Measurements from ENCODE around the gene SIRT6. TPM values are rescaled to one million over a fixed set of nuclear protein-coding genes. Genes with fewer than 3 reads are reported as not detected.

The SIRT6 gene
- total and polyA plus RNA-seq, 9 of the 15 experiments (the other 6 are each of a cell fraction or from before 2014, with no cell fraction given), result 1.4 to 41.1 (median 10.2) TPM

DNA sequence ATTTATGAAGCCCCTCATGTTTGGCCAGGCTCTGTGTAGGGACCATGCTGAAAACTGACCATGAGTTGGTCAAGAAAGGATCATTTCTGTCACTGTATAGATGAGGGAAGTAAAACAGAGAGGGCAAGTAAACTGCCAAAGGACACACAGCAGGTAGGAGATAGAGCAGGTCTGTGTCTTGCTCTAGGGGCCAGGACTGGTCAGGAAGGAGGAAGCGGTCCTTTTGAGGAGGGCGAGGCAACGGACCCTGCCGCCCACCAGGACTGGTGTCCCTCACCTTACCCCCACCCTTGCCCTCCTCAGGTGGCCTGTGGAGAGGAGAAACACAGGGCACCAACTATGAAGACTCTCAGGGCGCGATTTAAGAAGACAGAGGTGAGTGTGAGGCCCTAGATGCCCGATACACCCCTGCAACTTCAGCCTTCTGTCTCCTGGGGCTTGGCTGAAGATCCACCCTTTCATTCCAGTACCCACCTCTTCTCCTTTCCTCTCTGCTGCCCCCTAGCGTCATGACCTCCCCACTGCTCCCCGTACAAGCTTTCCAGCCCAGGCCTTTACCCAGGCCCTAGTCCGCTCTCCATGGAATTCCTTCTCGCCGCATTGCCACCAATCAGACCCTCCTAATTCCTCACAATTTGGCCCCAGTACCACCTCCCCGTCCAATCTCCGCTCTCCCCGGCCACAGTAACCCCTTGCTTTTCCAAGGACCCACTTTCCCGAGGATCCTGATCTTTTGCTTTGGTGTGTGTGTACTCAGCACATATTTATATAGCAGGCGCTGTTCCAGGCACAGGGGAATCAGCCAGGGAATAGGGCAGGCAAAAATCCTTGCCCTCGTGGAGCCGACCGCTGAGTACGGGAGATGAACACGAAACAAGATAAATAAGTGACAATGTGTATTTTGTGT lies 4.0 kb upstream of the SIRT6 start (continued):
- TF ChIP-seq LCOR (CRISPR knock-in tag; IDR thresholded peaks at IDR 0.05), result no peak
- peak; percentile 93 for TF ChIP-seq RBM25 (IDR thresholded peaks at IDR 0.05; ENCODE audit: low read depth, low read length, severe bottlenecking)
- no peak for TF ChIP-seq SMARCC2 (IDR thresholded peaks at IDR 0.05; ENCODE audit: low read depth)
- no peak for TF ChIP-seq ZNF24 (IDR thresholded peaks at IDR 0.05)
- no peak for TF ChIP-seq ZBED1 (IDR thresholded peaks at IDR 0.05)
- TF ChIP-seq JUND (IDR thresholded peaks at IDR 0.05; ENCODE audit: borderline replicate concordance, low read depth, low read length), result peak; percentile 40; the same call in 1 of the 2 replicates
- TF ChIP-seq JUND (tag; IDR thresholded peaks at IDR 0.05; ENCODE audit: borderline replicate concordance, low read depth, low read length), result 0 out of 3 replicates have a peak, but pooled peaks have one; percentile 7
- TF ChIP-seq, protein P1, sequence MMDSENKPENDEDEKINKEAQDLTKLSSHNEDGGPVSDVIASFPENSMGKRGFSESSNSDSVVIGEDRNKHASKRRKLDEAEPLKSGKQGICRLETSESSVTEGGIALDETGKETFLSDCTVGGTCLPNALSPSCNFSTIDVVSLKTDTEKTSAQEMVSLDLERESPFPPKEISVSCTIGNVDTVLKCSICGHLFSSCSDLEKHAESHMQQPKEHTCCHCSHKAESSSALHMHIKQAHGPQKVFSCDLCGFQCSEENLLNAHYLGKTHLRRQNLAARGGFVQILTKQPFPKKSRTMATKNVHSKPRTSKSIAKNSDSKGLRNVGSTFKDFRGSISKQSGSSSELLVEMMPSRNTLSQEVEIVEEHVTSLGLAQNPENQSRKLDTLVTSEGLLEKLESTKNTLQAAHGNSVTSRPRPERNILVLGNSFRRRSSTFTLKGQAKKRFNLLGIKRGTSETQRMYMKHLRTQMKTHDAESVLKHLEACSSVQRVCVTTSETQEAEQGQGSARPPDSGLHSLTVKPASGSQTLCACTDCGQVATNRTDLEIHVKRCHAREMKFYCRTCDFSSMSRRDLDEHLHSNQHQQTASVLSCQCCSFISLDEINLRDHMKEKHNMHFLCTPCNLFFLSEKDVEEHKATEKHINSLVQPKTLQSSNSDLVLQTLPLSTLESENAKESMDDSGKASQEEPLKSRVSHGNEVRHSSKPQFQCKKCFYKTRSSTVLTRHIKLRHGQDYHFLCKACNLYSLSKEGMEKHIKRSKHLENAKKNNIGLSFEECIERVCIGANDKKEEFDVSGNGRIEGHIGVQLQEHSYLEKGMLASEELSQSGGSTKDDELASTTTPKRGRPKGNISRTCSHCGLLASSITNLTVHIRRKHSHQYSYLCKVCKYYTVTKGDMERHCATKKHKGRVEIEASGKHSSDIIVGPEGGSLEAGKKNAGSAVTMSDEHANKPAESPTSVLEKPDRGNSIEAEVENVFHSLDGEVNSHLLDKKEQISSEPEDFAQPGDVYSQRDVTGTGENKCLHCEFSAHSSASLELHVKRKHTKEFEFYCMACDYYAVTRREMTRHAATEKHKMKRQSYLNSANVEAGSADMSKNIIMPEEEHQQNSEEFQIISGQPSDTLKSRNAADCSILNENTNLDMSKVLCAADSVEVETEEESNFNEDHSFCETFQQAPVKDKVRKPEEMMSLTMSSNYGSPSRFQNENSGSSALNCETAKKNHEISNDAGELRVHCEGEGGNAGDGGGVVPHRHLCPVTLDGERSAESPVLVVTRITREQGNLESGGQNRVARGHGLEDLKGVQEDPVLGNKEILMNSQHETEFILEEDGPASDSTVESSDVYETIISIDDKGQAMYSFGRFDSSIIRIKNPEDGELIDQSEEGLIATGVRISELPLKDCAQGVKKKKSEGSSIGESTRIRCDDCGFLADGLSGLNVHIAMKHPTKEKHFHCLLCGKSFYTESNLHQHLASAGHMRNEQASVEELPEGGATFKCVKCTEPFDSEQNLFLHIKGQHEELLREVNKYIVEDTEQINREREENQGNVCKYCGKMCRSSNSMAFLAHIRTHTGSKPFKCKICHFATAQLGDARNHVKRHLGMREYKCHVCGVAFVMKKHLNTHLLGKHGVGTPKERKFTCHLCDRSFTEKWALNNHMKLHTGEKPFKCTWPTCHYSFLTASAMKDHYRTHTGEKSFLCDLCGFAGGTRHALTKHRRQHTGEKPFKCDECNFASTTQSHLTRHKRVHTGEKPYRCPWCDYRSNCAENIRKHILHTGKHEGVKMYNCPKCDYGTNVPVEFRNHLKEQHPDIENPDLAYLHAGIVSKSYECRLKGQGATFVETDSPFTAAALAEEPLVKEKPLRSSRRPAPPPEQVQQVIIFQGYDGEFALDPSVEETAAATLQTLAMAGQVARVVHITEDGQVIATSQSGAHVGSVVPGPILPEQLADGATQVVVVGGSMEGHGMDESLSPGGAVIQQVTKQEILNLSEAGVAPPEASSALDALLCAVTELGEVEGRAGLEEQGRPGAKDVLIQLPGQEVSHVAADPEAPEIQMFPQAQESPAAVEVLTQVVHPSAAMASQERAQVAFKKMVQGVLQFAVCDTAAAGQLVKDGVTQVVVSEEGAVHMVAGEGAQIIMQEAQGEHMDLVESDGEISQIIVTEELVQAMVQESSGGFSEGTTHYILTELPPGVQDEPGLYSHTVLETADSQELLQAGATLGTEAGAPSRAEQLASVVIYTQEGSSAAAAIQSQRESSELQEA (IDR thresholded peaks at IDR 0.05; ENCODE audit: low read depth), result no peak
- peak; percentile 91 for TF ChIP-seq BCOR (IDR thresholded peaks at IDR 0.05)
- TF ChIP-seq LARP7 (IDR thresholded peaks at IDR 0.05), result no peak
- TF ChIP-seq, protein P2, sequence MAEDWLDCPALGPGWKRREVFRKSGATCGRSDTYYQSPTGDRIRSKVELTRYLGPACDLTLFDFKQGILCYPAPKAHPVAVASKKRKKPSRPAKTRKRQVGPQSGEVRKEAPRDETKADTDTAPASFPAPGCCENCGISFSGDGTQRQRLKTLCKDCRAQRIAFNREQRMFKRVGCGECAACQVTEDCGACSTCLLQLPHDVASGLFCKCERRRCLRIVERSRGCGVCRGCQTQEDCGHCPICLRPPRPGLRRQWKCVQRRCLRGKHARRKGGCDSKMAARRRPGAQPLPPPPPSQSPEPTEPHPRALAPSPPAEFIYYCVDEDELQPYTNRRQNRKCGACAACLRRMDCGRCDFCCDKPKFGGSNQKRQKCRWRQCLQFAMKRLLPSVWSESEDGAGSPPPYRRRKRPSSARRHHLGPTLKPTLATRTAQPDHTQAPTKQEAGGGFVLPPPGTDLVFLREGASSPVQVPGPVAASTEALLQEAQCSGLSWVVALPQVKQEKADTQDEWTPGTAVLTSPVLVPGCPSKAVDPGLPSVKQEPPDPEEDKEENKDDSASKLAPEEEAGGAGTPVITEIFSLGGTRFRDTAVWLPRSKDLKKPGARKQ (CRISPR knock-in tag; IDR thresholded peaks at IDR 0.05), result no peak
- TF ChIP-seq SIN3B (IDR thresholded peaks at IDR 0.05; ENCODE audit: low read depth), result no peak
- TF ChIP-seq POLR3G (IDR thresholded peaks at IDR 0.05; ENCODE audit: extremely low read depth, insufficient read length, insufficient replicate concordance), result no peak
- TF ChIP-seq ZFP36 (IDR thresholded peaks at IDR 0.05; ENCODE audit: low read depth, low read length, partially characterized antibody), result peak; percentile 91

Data from K562 (cell line).